Activated T-cell treated with anti-CD3 and anti-CD28 coated beads, Interleukin-2, amount 50 U/mL, for 4 hours (primary cell): Measurements from ENCODE around the gene ZSWIM6. TPM values are rescaled to one million over a fixed set of nuclear protein-coding genes. Genes with fewer than 3 reads are reported as not detected.

Source experiments
- ATAC-seq, 2 donors: fragments of 200-7000 bp; cut with Tn5 transposase; one replicate each; pipeline ENCODE4 v1.10.0; 2021
- DNase-seq: peaks from one replicate; pipeline ENCODE4 v3.0.0-alpha.2; 2020
- H3K27me3 Mint-ChIP-seq: one replicate; pipeline ENCODE4 v1.8.0; 2021; ENCODE audit warnings: low read depth, mixed read lengths
- H3K36me3 Mint-ChIP-seq: one replicate; pipeline ENCODE4 v1.8.0; 2022; ENCODE audit warnings: mixed read lengths; ENCODE audit not compliant: insufficient read depth
- H3K4me1 Mint-ChIP-seq: one replicate; pipeline ENCODE4 v1.8.0; 2021; ENCODE audit warnings: low read depth, mixed read lengths
- H3K4me3 Mint-ChIP-seq: one replicate; pipeline ENCODE4 v1.8.0; 2021; ENCODE audit warnings: mild to moderate bottlenecking, moderate library complexity, mixed read lengths
- H3K9me3 Mint-ChIP-seq: one replicate; pipeline ENCODE4 v1.8.0; 2021; ENCODE audit warnings: mixed read lengths
- total RNA-seq, 3 donors: library from RNA; stranded (reverse); gene quantifications; one replicate each; pipeline ENCODE4 v1.2.1, GENCODE V29; 2021

The ZSWIM6 gene
- total RNA-seq, 3 donors from 2014 or later: 5.4 to 6.9 (median 5.8) TPM

DNA sequence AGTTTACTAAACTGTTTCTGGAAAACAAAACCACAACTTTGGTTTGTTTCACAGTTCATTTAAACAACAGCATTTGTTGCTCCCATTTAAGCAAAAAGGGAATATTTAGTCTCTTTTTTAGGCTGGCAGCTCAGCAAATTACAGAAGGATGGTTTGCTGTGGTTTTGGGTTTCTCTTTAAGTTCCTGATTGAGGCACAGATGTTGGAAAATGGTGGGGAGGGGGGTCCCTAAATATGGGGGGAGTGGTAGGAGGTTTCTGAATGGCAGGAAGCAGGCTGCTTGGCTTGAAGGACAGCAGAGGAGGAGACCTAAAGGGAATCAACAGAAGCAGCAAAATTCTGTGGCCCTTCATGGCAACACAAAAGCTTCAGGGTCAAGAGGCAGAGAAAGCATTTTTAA lies 263.4 kb downstream of the ZSWIM6 start:
- Mint-ChIP-seq H3K4me3 (no peak overlapping the region), H3K9me3 (no peaks in the 10 kb centered on the region), H3K27me3 (peaks cover 2% of the 10 kb centered on the region), H3K4me1 (no peaks in the 10 kb centered on the region), H3K36me3 (no peaks in the 10 kb centered on the region)
- no peak for ATAC-seq
- DNase-seq: no peak

Other genes with a start within 250 kb of the ZSWIM6 start
- gene SMIM15, start 169.8 kb upstream of the ZSWIM6 start, total RNA-seq: 10 to 100 TPM; 79.8 to 86.6 (median 81.5) TPM